ENCODE measurements around the gene ZNF827. TPM values are rescaled to one million over a fixed set of nuclear protein-coding genes. Genes with fewer than 3 reads are reported as not detected.
A peak's percentile ranks its signal among the peaks of the same experiment; 100 is the strongest.

ZNF827 gene
- total RNA-seq, 1 donor: 10.7 TPM

GRCh38 chr4:145879598-145879997 is 59.0 kb downstream of the ZNF827 start:
- H3K4me3 ChIP-seq (ENCODE audit: low read depth, low read length): no peak overlapping the region
- DNase-seq (ENCODE audit: low read depth): peak; percentile 46
- no peak for TF ChIP-seq CTCF (IDR thresholded peaks at IDR 0.05; ENCODE audit: insufficient read depth, low read length)

GRCh38 chr4:145878501-145879435 is 59.9 kb downstream of the ZNF827 start:
- no peak for TF ChIP-seq CTCF (IDR thresholded peaks at IDR 0.05; ENCODE audit: insufficient read depth, low read length)
- H3K4me3 ChIP-seq (ENCODE audit: low read depth, low read length): no peak overlapping the region
- DNase-seq (ENCODE audit: low read depth): peak; percentile 82

GRCh38 chr4:145876531-145877180 is 62.0 kb downstream of the ZNF827 start:
- no peak for TF ChIP-seq CTCF (IDR thresholded peaks at IDR 0.05; ENCODE audit: insufficient read depth, low read length)
- DNase-seq (ENCODE audit: low read depth): peak; percentile 28
- no peak overlapping the region for H3K4me3 ChIP-seq (ENCODE audit: low read depth, low read length)

- DNase-seq (ENCODE audit: low read depth): no peak
- TF ChIP-seq CTCF (IDR thresholded peaks at IDR 0.05; ENCODE audit: insufficient read depth, low read length): no peak
- H3K4me3 ChIP-seq (ENCODE audit: low read depth, low read length): no peak overlapping the region
These were observed 64.7 kb downstream of the ZNF827 start for GRCh38 chr4:145873901-145874300.

GRCh38 chr4:145871209-145871608 is 67.4 kb downstream of the ZNF827 start:
- no peak overlapping the region for H3K4me3 ChIP-seq (ENCODE audit: low read depth, low read length)
- TF ChIP-seq CTCF (IDR thresholded peaks at IDR 0.05; ENCODE audit: insufficient read depth, low read length): no peak
- no peak for DNase-seq (ENCODE audit: low read depth)

- DNase-seq (ENCODE audit: low read depth): no peak
- no peak for TF ChIP-seq CTCF (IDR thresholded peaks at IDR 0.05; ENCODE audit: insufficient read depth, low read length)
- H3K4me3 ChIP-seq (ENCODE audit: low read depth, low read length): no peak overlapping the region
These were observed 68.2 kb downstream of the ZNF827 start for GRCh38 chr4:145870155-145871020.

Measured in fibroblast of the aortic adventitia (primary cell).